Measurements from ENCODE around the gene MYO9B. TPM values are rescaled to one million over a fixed set of nuclear protein-coding genes. Genes with fewer than 3 reads are reported as not detected.

The MYO9B gene, protein sequence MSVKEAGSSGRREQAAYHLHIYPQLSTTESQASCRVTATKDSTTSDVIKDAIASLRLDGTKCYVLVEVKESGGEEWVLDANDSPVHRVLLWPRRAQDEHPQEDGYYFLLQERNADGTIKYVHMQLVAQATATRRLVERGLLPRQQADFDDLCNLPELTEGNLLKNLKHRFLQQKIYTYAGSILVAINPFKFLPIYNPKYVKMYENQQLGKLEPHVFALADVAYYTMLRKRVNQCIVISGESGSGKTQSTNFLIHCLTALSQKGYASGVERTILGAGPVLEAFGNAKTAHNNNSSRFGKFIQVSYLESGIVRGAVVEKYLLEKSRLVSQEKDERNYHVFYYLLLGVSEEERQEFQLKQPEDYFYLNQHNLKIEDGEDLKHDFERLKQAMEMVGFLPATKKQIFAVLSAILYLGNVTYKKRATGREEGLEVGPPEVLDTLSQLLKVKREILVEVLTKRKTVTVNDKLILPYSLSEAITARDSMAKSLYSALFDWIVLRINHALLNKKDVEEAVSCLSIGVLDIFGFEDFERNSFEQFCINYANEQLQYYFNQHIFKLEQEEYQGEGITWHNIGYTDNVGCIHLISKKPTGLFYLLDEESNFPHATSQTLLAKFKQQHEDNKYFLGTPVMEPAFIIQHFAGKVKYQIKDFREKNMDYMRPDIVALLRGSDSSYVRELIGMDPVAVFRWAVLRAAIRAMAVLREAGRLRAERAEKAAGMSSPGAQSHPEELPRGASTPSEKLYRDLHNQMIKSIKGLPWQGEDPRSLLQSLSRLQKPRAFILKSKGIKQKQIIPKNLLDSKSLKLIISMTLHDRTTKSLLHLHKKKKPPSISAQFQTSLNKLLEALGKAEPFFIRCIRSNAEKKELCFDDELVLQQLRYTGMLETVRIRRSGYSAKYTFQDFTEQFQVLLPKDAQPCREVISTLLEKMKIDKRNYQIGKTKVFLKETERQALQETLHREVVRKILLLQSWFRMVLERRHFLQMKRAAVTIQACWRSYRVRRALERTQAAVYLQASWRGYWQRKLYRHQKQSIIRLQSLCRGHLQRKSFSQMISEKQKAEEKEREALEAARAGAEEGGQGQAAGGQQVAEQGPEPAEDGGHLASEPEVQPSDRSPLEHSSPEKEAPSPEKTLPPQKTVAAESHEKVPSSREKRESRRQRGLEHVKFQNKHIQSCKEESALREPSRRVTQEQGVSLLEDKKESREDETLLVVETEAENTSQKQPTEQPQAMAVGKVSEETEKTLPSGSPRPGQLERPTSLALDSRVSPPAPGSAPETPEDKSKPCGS (N-terminal part only)
- 26.7 and 39.9 TPM in 2 replicates for total RNA-seq (2014; rRNA removed; shearing (Covaris generic))

GRCh38 chr19:17075035-17075863 is at the start of gene MYO9B, which contains the start of gene HAUS8:
TSS of gene MYO9B (plus strand) at chr19:17075777. CDS start at chr19:17101718, 25,941 bp downstream.
TSS of gene HAUS8 (minus strand) at chr19:17075452. CDS start at chr19:17075422, 30 bp downstream.
- Histone ChIP-seq H3K27me3 (replicated peaks) (no peaks in the 10 kb centered on the region), H3K4me1 (replicated peaks) (peaks cover 38% of the 10 kb centered on the region), H3K4me3 (peak within 1 kb of the TSS; percentile 71), H3K36me3 (peaks cover 46% of the 10 kb centered on the region), H3K9me3 (replicated peaks) (no peaks in the 10 kb centered on the region), H3K27ac (peak within 1 kb of the TSS; percentile 90)
- DNase-seq (ENCODE audit: low read depth in 1 of 2, low spot score in 2 of 2) = peak; percentile 99 to 100

DNA sequence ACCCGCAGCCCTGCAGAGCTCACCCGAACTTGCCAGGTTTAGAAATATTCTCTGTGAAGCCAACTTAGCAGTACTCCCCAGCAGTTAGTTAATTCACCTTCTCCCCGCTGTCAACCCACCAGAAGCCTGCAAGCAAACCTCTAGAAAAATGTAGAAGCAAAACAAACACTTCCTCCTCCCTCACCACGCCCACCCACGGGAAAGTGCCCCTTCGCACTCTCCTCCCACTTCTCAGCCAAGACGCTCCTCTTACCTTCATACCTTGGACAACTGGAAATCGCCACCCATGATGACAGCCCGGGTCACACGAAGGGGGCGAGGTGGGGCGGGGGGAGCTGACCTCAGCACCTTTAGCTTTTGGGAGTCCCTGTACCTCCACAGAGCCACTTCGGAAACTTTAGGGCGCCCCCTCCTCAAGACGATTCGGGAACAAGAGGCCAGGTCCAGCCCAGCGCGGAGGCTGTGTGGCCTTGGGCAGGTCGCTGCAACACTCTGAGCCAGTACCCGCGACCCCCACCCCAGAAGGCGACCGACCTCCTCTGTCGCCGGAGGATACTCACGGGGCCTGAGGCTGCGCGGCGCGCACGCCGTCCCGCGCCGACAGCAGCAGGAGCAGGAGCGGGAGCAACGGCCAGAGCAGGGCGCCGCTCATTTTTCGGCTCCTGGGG is 49.5 kb upstream of the MYO9B start:
- Histone ChIP-seq H3K4me3 (no peak overlapping the region), H3K36me3 (no peaks in the 10 kb centered on the region), H3K4me1 (replicated peaks) (0 out of 2 replicates have a peak, but pooled peaks cover 5% of the 10 kb centered on the region), H3K9me3 (replicated peaks) (peaks cover 12% of the 10 kb centered on the region), H3K27ac (no peak overlapping the region), H3K27me3 (replicated peaks) (peaks cover 24% of the 10 kb centered on the region)
- DNase-seq (ENCODE audit: low read depth in 1 of 2, low spot score in 2 of 2) = no peak

- H3K4me3 ChIP-seq = no peak within 1 kb of the TSS
- no peaks in the 10 kb centered on the region for H3K36me3 ChIP-seq
- H3K27me3 ChIP-seq (replicated peaks) = peaks cover 24% of the 10 kb centered on the region
- H3K27ac ChIP-seq = no peak within 1 kb of the TSS
- no peak for DNase-seq (ENCODE audit: low read depth in 1 of 2, low spot score in 2 of 2)
- 0 out of 2 replicates have a peak, but pooled peaks cover 5% of the 10 kb centered on the region for H3K4me1 ChIP-seq (replicated peaks)
- H3K9me3 ChIP-seq (replicated peaks) = peaks cover 12% of the 10 kb centered on the region
These were observed 48.7 kb upstream of the MYO9B start, which contains the start of gene CPAMD8 for GRCh38 chr19:17026706-17027534. TSS of gene CPAMD8 (minus strand) at chr19:17026810. CDS start at chr19:17026642, 168 bp downstream.

GRCh38 chr19:17027535-17027975 is 48.0 kb upstream of the MYO9B start:
- DNase-seq (ENCODE audit: low read depth in 1 of 2, low spot score in 2 of 2) = no peak
- Histone ChIP-seq H3K27me3 (replicated peaks) (peaks cover 29% of the 10 kb centered on the region), H3K4me1 (replicated peaks) (0 out of 2 replicates have a peak, but pooled peaks cover 5% of the 10 kb centered on the region), H3K4me3 (no peak overlapping the region), H3K36me3 (no peaks in the 10 kb centered on the region), H3K27ac (no peak overlapping the region), H3K9me3 (replicated peaks) (peaks cover 12% of the 10 kb centered on the region)

- H3K27ac ChIP-seq = no peak overlapping the region
- peaks cover 12% of the 10 kb centered on the region for H3K27me3 ChIP-seq (replicated peaks)
- no peaks in the 10 kb centered on the region for H3K9me3 ChIP-seq (replicated peaks)
- no peak for DNase-seq (ENCODE audit: low read depth in 1 of 2, low spot score in 2 of 2)
- H3K36me3 ChIP-seq = no peaks in the 10 kb centered on the region
- H3K4me3 ChIP-seq = no peak overlapping the region
- H3K4me1 ChIP-seq (replicated peaks) = no peaks in the 10 kb centered on the region
These were observed 43.8 kb upstream of the MYO9B start for GRCh38 chr19:17031741-17032140.

GRCh38 chr19:17035842-17036424 is 39.6 kb upstream of the MYO9B start:
- Histone ChIP-seq H3K9me3 (replicated peaks) (no peaks in the 10 kb centered on the region), H3K4me3 (no peak overlapping the region), H3K36me3 (no peaks in the 10 kb centered on the region), H3K27ac (no peak overlapping the region), H3K4me1 (replicated peaks) (no peaks in the 10 kb centered on the region), H3K27me3 (replicated peaks) (peaks cover 5% of the 10 kb centered on the region; the same call in 1 of the 2 replicates)
- DNase-seq (ENCODE audit: low read depth in 1 of 2, low spot score in 2 of 2) = no peak

- Histone ChIP-seq H3K36me3 (no peaks in the 10 kb centered on the region), H3K4me3 (no peak overlapping the region), H3K4me1 (replicated peaks) (no peaks in the 10 kb centered on the region), H3K27me3 (replicated peaks) (0 out of 2 replicates have a peak, but pooled peaks cover 5% of the 10 kb centered on the region), H3K27ac (no peak overlapping the region), H3K9me3 (replicated peaks) (no peaks in the 10 kb centered on the region)
- no peak for DNase-seq (ENCODE audit: low read depth in 1 of 2, low spot score in 2 of 2)
These were observed 38.9 kb upstream of the MYO9B start for GRCh38 chr19:17036640-17037039.

DNA sequence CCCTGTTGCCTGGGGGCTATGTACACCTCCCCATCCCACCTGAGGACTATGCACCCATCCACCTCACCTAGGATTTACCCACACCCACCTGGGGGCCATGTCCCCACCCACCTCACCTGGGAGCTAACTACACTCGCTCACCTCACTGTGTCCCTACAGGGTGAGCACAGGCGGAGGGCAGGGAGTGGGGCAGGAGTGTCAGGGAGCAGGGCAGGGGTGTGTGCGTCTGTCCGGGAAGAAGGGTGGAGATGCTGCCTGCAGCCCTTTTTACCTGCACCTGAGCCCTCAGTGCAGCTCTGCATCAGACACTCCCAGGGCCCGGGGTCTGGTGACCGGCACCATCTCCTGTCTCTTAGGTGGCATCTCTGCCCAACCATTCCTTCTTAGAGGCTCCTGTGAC is 38.4 kb upstream of the MYO9B start:
- DNase-seq (ENCODE audit: low read depth in 1 of 2, low spot score in 2 of 2) = no peak
- Histone ChIP-seq H3K27ac (no peak overlapping the region), H3K4me1 (replicated peaks) (no peaks in the 10 kb centered on the region), H3K27me3 (replicated peaks) (0 out of 2 replicates have a peak, but pooled peaks cover 2% of the 10 kb centered on the region), H3K9me3 (replicated peaks) (no peaks in the 10 kb centered on the region), H3K36me3 (no peaks in the 10 kb centered on the region), H3K4me3 (no peak overlapping the region)

- DNase-seq (ENCODE audit: low read depth in 1 of 2, low spot score in 2 of 2) = no peak
- Histone ChIP-seq H3K27ac (no peak overlapping the region), H3K9me3 (replicated peaks) (no peaks in the 10 kb centered on the region), H3K27me3 (replicated peaks) (0 out of 2 replicates have a peak, but pooled peaks cover 3% of the 10 kb centered on the region), H3K36me3 (no peaks in the 10 kb centered on the region), H3K4me1 (replicated peaks) (no peaks in the 10 kb centered on the region), H3K4me3 (no peak overlapping the region)
These were observed 37.5 kb upstream of the MYO9B start for GRCh38 chr19:17037966-17038500.

DNA sequence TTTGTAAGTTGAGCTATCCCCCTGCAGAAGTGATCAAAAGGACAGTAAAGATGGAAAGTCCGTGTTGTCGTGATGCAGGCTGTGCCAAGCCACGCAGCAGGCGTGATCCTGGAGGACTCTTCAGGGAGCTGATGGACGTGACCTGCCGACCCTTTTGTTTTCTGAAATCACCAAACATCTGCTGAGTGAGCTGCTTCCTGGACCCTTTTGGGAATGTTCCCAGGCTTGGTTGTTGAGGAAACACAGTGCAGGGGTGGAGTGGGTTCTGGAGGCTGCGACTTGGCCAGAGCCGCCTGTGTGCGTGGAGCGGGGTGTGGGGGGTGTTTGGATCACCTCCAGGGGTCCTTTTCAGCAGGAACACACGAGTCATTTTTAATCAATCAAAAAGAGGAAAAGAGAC is 33.6 kb upstream of the MYO9B start:
- no peak overlapping the region for H3K4me3 ChIP-seq
- no peak overlapping the region for H3K27ac ChIP-seq
- H3K9me3 ChIP-seq (replicated peaks) = no peaks in the 10 kb centered on the region
- H3K36me3 ChIP-seq = no peaks in the 10 kb centered on the region
- H3K4me1 ChIP-seq (replicated peaks) = no peaks in the 10 kb centered on the region
- H3K27me3 ChIP-seq (replicated peaks) = 0 out of 2 replicates have a peak, but pooled peaks cover 3% of the 10 kb centered on the region
- no peak for DNase-seq (ENCODE audit: low read depth in 1 of 2, low spot score in 2 of 2)

GRCh38 chr19:17043744-17044143 is 31.8 kb upstream of the MYO9B start:
- Histone ChIP-seq H3K9me3 (replicated peaks) (no peaks in the 10 kb centered on the region), H3K27ac (no peak overlapping the region), H3K4me3 (no peak overlapping the region), H3K4me1 (replicated peaks) (no peaks in the 10 kb centered on the region), H3K27me3 (replicated peaks) (0 out of 2 replicates have a peak, but pooled peaks cover 3% of the 10 kb centered on the region), H3K36me3 (peaks cover under 1% of the 10 kb centered on the region; the same call in 1 of the 2 replicates)
- no peak for DNase-seq (ENCODE audit: low read depth in 1 of 2, low spot score in 2 of 2)

All from SJSA1 (cell line).